IMR-90 (cell line): ENCODE data around the gene DBNL. TPM values are rescaled to one million over a fixed set of nuclear protein-coding genes. Genes with fewer than 3 reads are reported as not detected.

Experiments
- ATAC-seq: fragments of 200-7000 bp; cut with Tn5 transposase; 2 replicates; pipeline ENCODE4 v1.9.1; 2020; ENCODE audit warnings: low read depth, mild to moderate bottlenecking, moderate library complexity
- BruUV-seq: library from RNA; stranded (reverse); fragments of 400-500 nt; replicated peaks from 2 replicates; lab custom pipeline; 2021; lab: Mats Ljungman, UMichigan
- CTCF ChIA-PET: fragments of 300-600 bp; formaldehyde crosslinking; extraction: SDS; loops from one replicate; lab custom pipeline; 2021; ENCODE audit warnings: antibody characterized with exemption; lab: Yijun Ruan, JAX
- POLR2A ChIA-PET: fragments of 300-600 bp; sonication (Branson Sonifier 250); formaldehyde crosslinking; loops from one replicate; lab custom pipeline; 2022; ENCODE audit warnings: antibody characterized with exemption; ENCODE audit not compliant: unreplicated experiment; lab: Charles Lee
- DNase-seq: peaks from one replicate; pipeline ENCODE4 v3.0.0; 2013
- H2AFZ ChIP-seq: replicated peaks from 2 replicates; pipeline ENCODE3; 2013; ENCODE audit warnings: low read length, mild to moderate bottlenecking; ENCODE audit not compliant: poor library complexity
- H2AK5ac ChIP-seq: 2 replicates; pipeline ENCODE4 v1.6.1; 2013; ENCODE audit warnings: low read depth, low read length, inconsistent platforms
- H2AK9ac ChIP-seq: replicated peaks from 2 replicates; pipeline ENCODE3; 2013; ENCODE audit warnings: mild to moderate bottlenecking, low read depth, low read length, moderate library complexity; ENCODE audit not compliant: poor library complexity
- H2BK120ac ChIP-seq: 2 replicates; pipeline ENCODE4 v1.6.1; 2013; ENCODE audit warnings: low read depth, low read length, inconsistent platforms
- H2BK15ac ChIP-seq: 3 replicates; pipeline ENCODE4 v1.6.1; 2013; ENCODE audit warnings: low read depth, low read length, inconsistent platforms
- H2BK20ac ChIP-seq: 2 replicates; pipeline ENCODE4 v1.6.1; 2013; ENCODE audit warnings: low read depth, mild to moderate bottlenecking, inconsistent platforms, low read length, moderate library complexity
- H2BK5ac ChIP-seq: 2 replicates; pipeline ENCODE4 v1.6.1; 2013; ENCODE audit warnings: mild to moderate bottlenecking, low read depth, low read length, inconsistent platforms; ENCODE audit not compliant: poor library complexity, severe bottlenecking
- H3K14ac ChIP-seq: replicated peaks from 2 replicates; pipeline ENCODE4 v1.6.1; 2013; ENCODE audit warnings: low read depth, low read length, inconsistent platforms
- H3K18ac ChIP-seq: 2 replicates; pipeline ENCODE4 v1.6.1; 2013; ENCODE audit warnings: low read depth, low read length, control low read depth
- H3K23ac ChIP-seq: 2 replicates; pipeline ENCODE4 v1.6.1; 2013; ENCODE audit warnings: low read depth, low read length, inconsistent platforms
- H3K27ac ChIP-seq: 2 replicates; pipeline ENCODE4 v1.5.1; 2013; ENCODE audit warnings: mild to moderate bottlenecking, control low read depth, low read length; ENCODE audit not compliant: insufficient read depth
- H3K27me3 ChIP-seq: 2 replicates; pipeline ENCODE4 v1.6.1; 2013; ENCODE audit warnings: low read length; ENCODE audit not compliant: control insufficient read depth, insufficient read depth
- H3K36me3 ChIP-seq: 2 replicates; pipeline ENCODE4 v1.6.1; 2013; ENCODE audit warnings: low read length, mixed read lengths; ENCODE audit not compliant: control insufficient read depth, insufficient read depth
- H3K4ac ChIP-seq: 2 replicates; pipeline ENCODE4 v1.6.1; 2013; ENCODE audit warnings: low read depth, low read length, inconsistent platforms
- H3K4me1 ChIP-seq: 2 replicates; pipeline ENCODE4 v1.6.1; 2013; ENCODE audit warnings: low read length, mixed read lengths; ENCODE audit not compliant: control insufficient read depth, insufficient read depth
- H3K4me2 ChIP-seq: 2 replicates; pipeline ENCODE4 v1.6.1; 2013; ENCODE audit warnings: low read depth, mild to moderate bottlenecking, control low read depth, low read length, moderate library complexity
- H3K4me3 ChIP-seq: 2 replicates; pipeline ENCODE4 v1.5.1; 2013; ENCODE audit warnings: low read depth, mild to moderate bottlenecking, control low read depth, low read length, moderate library complexity; ENCODE audit not compliant: insufficient read depth
- H3K56ac ChIP-seq: 2 replicates; pipeline ENCODE4 v1.6.1; 2013; ENCODE audit warnings: low read length, inconsistent platforms; ENCODE audit not compliant: insufficient read depth; ENCODE audit errors: extremely low read depth
- H3K79me1 ChIP-seq, 2 experiments: 2 replicates each; pipeline ENCODE4 v1.6.1; 2013; ENCODE audit warnings: low read length in 2 of 2, inconsistent platforms in 1 of 2, low read depth in 1 of 2
- H3K9ac ChIP-seq: 2 replicates; pipeline ENCODE4 v1.6.1; 2013; ENCODE audit warnings: low read depth, low read length, control low read depth
- H3K9me1 ChIP-seq: 2 replicates; pipeline ENCODE4 v1.6.1; 2013; ENCODE audit warnings: low read length, inconsistent platforms; ENCODE audit not compliant: insufficient read depth
- H3K9me3 ChIP-seq: 2 replicates; pipeline ENCODE4 v1.6.1; 2013; ENCODE audit warnings: low read length; ENCODE audit not compliant: control insufficient read depth, insufficient read depth
- H4K20me1 ChIP-seq: 2 replicates; pipeline ENCODE4 v1.6.1; 2013; ENCODE audit warnings: low read length, inconsistent platforms; ENCODE audit not compliant: insufficient read depth
- H4K5ac ChIP-seq: 2 replicates; pipeline ENCODE4 v1.6.1; 2013; ENCODE audit warnings: mild to moderate bottlenecking, low read depth, low read length, control low read depth
- H4K8ac ChIP-seq, 2 experiments: 2 replicates each; pipeline ENCODE4 v1.6.1; 2013; ENCODE audit warnings: low read depth in 2 of 2, low read length in 2 of 2, control low read depth in 1 of 2, inconsistent platforms in 1 of 2
- H4K91ac ChIP-seq: 2 replicates; pipeline ENCODE4 v1.6.1; 2013; ENCODE audit warnings: low read depth, low read length, inconsistent platforms; ENCODE audit not compliant: insufficient read depth
- CEBPB ChIP-seq: IDR thresholded peaks from 2 replicates; pipeline ENCODE4 v1.6.1; 2012; ENCODE audit warnings: low read depth, low read length, improper control_type of control experiment
- CHD1 ChIP-seq: IDR thresholded peaks from 2 replicates; pipeline ENCODE4 v1.6.1; 2012; ENCODE audit warnings: low read depth, low read length, improper control_type of control experiment
- ELK1 ChIP-seq: fragments of 150-350 bp; IDR thresholded peaks from 2 replicates; pipeline ENCODE4 v1.6.1; 2016; ENCODE audit warnings: low read depth, mild to moderate bottlenecking, low read length, moderate library complexity, borderline replicate concordance
- MAFK ChIP-seq: IDR thresholded peaks from 2 replicates; pipeline ENCODE4 v1.6.1; 2012; ENCODE audit warnings: low read depth, low read length, improper control_type of control experiment
- MAZ ChIP-seq: IDR thresholded peaks from 2 replicates; pipeline ENCODE4 v1.6.1; 2012; ENCODE audit warnings: low read depth, mild to moderate bottlenecking, low read length, improper control_type of control experiment, moderate library complexity, borderline replicate concordance
- MXI1 ChIP-seq: IDR thresholded peaks from 2 replicates; pipeline ENCODE4 v1.6.1; 2012; ENCODE audit warnings: low read depth, mild to moderate bottlenecking, low read length, moderate library complexity, borderline replicate concordance
- NFE2L2 ChIP-seq: fragments of 150-350 bp; IDR thresholded peaks from 2 replicates; pipeline ENCODE4 v1.6.1; 2016; ENCODE audit warnings: low read depth, mild to moderate bottlenecking, low read length
- RAD21 ChIP-seq: IDR thresholded peaks from 2 replicates; pipeline ENCODE4 v1.6.1; 2012; ENCODE audit warnings: low read length, improper control_type of control experiment
- RCOR1 ChIP-seq: IDR thresholded peaks from 2 replicates; pipeline ENCODE4 v1.6.1; 2012; ENCODE audit warnings: mild to moderate bottlenecking, low read length, improper control_type of control experiment; ENCODE audit not compliant: insufficient replicate concordance
- RFX5 ChIP-seq: IDR thresholded peaks from 2 replicates; pipeline ENCODE4 v1.8.0; 2012; ENCODE audit warnings: low read depth, mild to moderate bottlenecking, low read length, moderate library complexity
- SMC3 ChIP-seq: fragments of 150-350 bp; IDR thresholded peaks from 2 replicates; pipeline ENCODE4 v1.6.1; 2016; ENCODE audit warnings: low read depth, mild to moderate bottlenecking, antibody characterized with exemption, low read length, moderate library complexity
- USF2 ChIP-seq: fragments of 150-350 bp; IDR thresholded peaks from 2 replicates; pipeline ENCODE4 v1.6.1; 2017; ENCODE audit warnings: mild to moderate bottlenecking, antibody characterized with exemption, low read length, low read depth
- WGBS, 2 experiments: methylation state at CpG; one replicate each; pipeline versions ENCODE4 v1.1.5 to v1.1.7; 2013; ENCODE audit warnings: missing lambda C conversion rate in 2 of 2; ENCODE audit not compliant: insufficient read length in 1 of 2; ENCODE audit errors: extremely low coverage in 2 of 2; 5-methylcytosine and 5-hydroxymethylcytosine counted together
- dilution Hi-C: fragments of 300-500 bp; cut with HindIII; formaldehyde crosslinking; loops from one replicate; pipeline ENCODE4 v1.14.3; 2018; ENCODE audit warnings: low sequenced_read_pairs; ENCODE audit not compliant: unreplicated experiment
- in situ Hi-C: fragments of 300-500 bp; cut with MboI; formaldehyde crosslinking; loops from 3 replicates; pipeline ENCODE4 v1.14.3; 2019; ENCODE audit warnings: low sequenced_read_pairs, inconsistent platforms, mixed read lengths
- intact Hi-C: fragments of 100-400 bp; cut with micrococcal nuclease; formaldehyde crosslinking; loops from 2 replicates; pipeline ENCODE4 v1.10.0; 2022
- polyA plus RNA-seq, 3 experiments: library from polyadenylated mRNA; depleted of rRNA; stranded (reverse); fragments of >200 nt; gene quantifications; 2 replicates each; pipeline ENCODE4 v1.2.3, GENCODE V29; 2012; ENCODE audit warnings: low replicate concordance in 1 of 3
- total RNA-seq: library from RNA; depleted of rRNA; stranded (reverse); fragments of >200 nt; gene quantifications from 2 replicates; pipeline ENCODE4 v1.2.3, GENCODE V29; 2012

Gene DBNL
- total and polyA plus RNA-seq, 2 of the 4 experiments (the other 2 are of a cell fraction) = 157 to 179 TPM

DNA sequence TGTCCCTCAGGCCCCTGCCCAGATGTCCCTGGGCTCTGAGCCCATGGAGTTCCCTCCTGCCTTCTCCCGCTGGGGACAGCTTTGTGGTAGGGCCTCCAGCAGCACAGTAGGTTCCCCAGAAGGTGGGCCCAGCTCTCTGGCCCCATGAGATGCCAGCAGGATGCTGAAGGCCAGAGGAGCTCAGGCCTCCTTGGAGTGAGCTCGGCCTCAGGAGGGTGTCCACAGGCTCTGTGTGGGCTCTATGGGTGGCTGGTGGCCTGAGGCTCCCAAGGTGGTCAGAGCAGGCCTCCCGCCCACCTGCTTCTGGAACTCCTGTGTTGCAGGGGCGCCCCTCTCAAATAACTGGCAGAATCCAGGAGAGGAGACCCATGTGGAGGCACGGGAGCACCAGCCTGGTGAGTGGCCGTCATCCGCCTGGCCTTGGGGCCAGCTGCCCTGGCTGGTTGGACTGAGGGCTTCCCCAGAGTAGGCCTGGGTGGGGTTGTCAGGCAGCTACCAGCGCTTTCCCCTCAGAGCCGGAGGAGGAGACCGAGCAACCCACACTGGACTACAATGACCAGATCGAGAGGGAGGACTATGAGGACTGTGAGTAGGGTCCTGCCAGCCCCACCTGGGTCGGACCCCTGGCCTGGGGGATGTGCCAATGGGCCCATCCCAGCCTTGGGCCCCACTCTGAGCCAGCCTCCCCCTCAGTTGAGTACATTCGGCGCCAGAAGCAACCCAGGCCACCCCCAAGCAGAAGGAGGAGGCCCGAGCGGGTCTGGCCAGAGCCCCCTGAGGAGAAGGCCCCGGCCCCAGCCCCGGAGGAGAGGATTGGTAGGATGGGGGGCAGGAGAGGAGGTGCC lies 62.8 kb downstream of the DBNL start:
- DNase-seq (no peak), ATAC-seq (no peak)
- 87% methylated on average over 4 of the region's 18 CpGs; no CpG with 5 or more reads in 1 of the 2 experiments for WGBS, 2 experiments
- TF ChIP-seq CHD1 (no peak), RAD21 (no peak), NFE2L2 (no peak), CEBPB (no peak), USF2 (no peak), RCOR1 (no peak), MAFK (no peak), RFX5 (no peak), ELK1 (no peak), SMC3 (no peak), MAZ (no peak), MXI1 (no peak)
- POLR2A ChIA-PET = no interaction called here
- Histone ChIP-seq H2AK5ac (peak overlapping the region; percentile 47), H3K4me2 (no peak overlapping the region), H3K4me3 (no peak overlapping the region), H3K9me3 (no peaks in the 10 kb centered on the region), H4K5ac (no peak overlapping the region), H3K27ac (no peak overlapping the region), H3K79me1 (no peaks in the 10 kb centered on the region; a peak in 1 of 4 replicates), H3K36me3 (no peaks in the 10 kb centered on the region; the same call in 1 of the 2 replicates), H2AK9ac (peak overlapping the region; percentile 61), H2BK5ac (no peak overlapping the region), H3K27me3 (no peaks in the 10 kb centered on the region), H3K4ac (no peak overlapping the region), H3K18ac (no peak overlapping the region), H3K9ac (no peak overlapping the region), H4K20me1 (no peaks in the 10 kb centered on the region), H4K8ac (no peak overlapping the region), H2BK20ac (no peak overlapping the region), H3K14ac (no peak overlapping the region), H3K23ac (no peak overlapping the region), H3K9me1 (peaks cover 17% of the 10 kb centered on the region), H2BK15ac (no peak overlapping the region), H2BK120ac (no peak overlapping the region), H3K56ac (no peak overlapping the region), H3K4me1 (peaks cover 17% of the 10 kb centered on the region), H2AFZ (no peak overlapping the region), H4K91ac (no peak overlapping the region)
- in situ Hi-C loops (no loop called here), intact Hi-C loops (no loop called here), dilution Hi-C loops (no loop called here)
- CTCF ChIA-PET = no interaction called here
- no TSS peak for BruUV-seq
